Measurements from ENCODE around the gene UNC80.
A peak's percentile ranks its signal among the peaks of the same experiment; 100 is the strongest.
"Not testable (repeated sequence)": the region's sequence is repeated elsewhere in the genome, so short reads cannot be mapped to it uniquely, and the experiment has no call there.

Gene UNC80, protein sequence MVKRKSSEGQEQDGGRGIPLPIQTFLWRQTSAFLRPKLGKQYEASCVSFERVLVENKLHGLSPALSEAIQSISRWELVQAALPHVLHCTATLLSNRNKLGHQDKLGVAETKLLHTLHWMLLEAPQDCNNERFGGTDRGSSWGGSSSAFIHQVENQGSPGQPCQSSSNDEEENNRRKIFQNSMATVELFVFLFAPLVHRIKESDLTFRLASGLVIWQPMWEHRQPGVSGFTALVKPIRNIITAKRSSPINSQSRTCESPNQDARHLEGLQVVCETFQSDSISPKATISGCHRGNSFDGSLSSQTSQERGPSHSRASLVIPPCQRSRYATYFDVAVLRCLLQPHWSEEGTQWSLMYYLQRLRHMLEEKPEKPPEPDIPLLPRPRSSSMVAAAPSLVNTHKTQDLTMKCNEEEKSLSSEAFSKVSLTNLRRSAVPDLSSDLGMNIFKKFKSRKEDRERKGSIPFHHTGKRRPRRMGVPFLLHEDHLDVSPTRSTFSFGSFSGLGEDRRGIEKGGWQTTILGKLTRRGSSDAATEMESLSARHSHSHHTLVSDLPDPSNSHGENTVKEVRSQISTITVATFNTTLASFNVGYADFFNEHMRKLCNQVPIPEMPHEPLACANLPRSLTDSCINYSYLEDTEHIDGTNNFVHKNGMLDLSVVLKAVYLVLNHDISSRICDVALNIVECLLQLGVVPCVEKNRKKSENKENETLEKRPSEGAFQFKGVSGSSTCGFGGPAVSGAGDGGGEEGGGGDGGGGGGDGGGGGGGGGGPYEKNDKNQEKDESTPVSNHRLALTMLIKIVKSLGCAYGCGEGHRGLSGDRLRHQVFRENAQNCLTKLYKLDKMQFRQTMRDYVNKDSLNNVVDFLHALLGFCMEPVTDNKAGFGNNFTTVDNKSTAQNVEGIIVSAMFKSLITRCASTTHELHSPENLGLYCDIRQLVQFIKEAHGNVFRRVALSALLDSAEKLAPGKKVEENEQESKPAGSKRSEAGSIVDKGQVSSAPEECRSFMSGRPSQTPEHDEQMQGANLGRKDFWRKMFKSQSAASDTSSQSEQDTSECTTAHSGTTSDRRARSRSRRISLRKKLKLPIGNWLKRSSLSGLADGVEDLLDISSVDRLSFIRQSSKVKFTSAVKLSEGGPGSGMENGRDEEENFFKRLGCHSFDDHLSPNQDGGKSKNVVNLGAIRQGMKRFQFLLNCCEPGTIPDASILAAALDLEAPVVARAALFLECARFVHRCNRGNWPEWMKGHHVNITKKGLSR (N-terminal part only)

DNA sequence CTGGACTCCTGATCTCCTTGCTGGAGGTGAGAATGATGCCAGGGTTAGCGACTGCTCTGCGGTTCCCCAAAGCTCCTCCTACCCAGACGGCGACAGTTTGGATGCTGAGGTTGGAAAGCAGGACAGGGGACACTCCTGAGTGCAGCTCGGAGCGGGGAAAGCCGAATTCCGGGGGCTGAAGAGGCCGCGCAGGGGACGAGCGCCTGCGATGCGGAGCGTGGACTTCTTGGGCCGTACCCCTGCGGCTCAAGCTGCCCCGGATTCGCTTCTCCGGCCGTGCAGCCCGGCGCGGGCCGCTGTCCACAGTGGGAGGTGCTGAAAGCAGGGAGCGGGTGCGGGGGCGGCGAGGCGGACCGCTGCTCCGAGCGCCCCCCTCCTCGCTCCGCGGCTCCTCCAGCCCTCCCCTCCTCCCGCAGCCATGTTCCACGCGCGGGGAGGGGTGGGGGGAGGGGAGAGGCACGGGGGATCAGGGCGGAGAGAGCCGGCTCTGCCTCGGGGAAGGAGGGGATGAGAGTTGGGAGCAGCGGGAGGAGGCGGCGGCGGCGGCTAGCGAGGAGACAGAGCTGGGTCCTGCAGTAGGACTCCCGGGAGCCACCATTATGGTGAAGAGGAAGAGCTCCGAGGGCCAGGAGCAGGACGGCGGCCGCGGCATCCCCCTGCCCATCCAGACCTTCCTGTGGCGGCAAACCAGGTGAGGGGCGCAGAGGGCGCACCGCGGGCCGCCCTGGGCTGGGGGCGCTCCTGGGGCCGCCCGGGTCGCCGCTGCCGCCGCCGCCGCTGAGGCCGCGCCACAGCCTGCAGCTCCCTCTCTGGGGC, at the start of gene UNC80:
UNC80 (plus strand) TSS at position 359 of the 816 bp plus-strand sequence; CDS start at position 600, 241 bp downstream.
- DNase-seq = peak; percentile 46

DNA sequence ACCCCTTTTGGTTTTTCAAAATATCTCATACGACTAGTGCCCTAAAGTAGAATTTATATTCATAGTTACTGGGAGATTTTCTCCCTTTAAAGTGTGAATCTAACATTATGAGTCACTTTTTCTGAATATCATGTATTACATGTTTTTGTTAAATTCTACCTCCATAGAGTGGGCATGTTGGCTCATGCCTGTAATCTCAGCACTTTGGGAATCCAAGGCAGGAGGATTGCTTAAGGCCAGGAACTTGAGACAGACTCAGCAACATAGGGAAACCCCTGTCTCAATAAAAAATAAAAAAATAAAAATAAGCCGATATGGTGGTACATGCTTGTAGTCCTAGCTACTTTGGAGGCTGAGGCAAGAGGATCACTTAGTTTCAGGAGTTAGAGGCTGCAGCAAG, 45.3 kb upstream of the UNC80 start:
- no peak for DNase-seq

DNA sequence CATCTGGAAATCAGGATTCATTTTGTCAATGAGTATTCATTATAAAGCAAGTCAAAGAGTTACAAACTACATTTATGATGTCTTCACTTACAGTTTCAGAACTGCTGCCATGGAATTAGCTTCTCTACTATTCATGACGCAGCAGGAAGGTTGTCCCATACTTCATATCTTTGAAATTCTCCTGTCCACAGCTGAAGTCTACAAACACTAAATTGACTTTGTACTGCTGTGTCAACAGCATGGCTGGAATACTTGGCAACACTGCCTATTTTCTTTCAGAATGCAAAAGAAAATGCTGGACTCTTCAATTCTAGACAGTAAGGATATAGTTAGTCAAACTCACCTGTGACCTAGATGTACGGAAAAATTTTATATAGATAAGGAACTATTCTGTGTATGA, 44.6 kb upstream of the UNC80 start:
- DNase-seq = no peak

- DNase-seq = no peak
These were observed 36.8 kb upstream of the UNC80 start for GRCh38 chr2:209734805-209735204.

- no peak for DNase-seq
These were observed 29.7 kb upstream of the UNC80 start for GRCh38 chr2:209741953-209742352.

- no peak for DNase-seq
These were observed 18.6 kb upstream of the UNC80 start for GRCh38 chr2:209753020-209753419.

- DNase-seq = no peak
These were observed 14.5 kb upstream of the UNC80 start for GRCh38 chr2:209757163-209757562.

DNA sequence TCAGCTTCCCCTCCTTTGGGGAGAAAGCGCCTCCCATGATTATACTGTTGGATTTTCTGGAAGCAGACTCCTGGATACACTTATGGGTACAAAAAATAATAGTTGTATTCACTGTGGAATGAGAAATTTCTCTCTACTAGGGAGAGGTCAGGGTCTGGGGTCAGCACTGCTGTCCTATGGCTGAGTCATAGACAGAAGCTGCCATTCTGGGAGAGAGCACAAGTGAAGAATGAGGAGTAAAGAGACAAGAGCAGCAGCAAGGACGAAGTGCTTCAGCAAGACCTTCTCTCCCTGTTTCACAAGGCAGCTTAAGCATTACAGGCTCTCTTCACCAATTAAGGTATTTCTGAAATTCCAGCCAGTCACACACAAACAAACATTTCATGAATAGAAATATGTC, 10.1 kb upstream of the UNC80 start:
- DNase-seq = no peak

DNA sequence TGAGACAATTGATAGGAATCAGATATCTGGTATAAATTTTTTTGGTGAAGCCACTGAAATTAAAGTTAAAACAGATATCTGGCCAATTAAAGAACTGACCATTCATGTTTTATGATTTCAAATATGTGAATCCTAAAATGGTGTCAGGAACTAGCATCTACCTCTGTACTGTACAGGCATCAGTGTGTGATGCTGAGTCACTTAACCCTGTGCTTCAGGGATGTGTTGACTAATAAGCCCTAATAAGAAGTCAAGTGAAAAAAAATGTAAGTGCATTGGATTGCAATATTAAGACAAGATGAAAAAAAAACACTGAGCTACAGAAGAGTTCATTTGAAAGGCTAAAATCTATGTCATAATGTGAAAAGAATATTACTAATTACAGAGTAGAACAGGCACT, 9.1 kb upstream of the UNC80 start:
- no peak for DNase-seq

GRCh38 chr2:209763106-209763505, 8.5 kb upstream of the UNC80 start:
- no peak for DNase-seq

DNA sequence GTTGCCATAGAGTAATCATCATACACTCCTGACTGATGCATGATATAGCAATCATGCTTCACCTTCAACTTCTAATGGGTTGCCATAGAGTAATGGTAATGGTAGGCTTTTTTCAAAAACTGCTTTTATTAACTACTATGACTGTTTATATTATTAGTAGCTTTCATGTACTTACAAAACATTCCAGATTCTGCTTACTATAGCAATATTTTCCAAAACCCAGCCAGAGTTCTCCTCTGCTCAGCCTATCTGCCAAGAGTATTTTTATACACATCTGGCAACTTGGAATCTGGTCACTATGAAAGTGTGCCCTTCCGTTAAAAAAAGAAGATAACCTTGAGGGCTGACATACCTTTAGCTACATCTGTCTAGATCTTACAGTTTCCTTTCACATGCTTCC, 5.0 kb upstream of the UNC80 start:
- DNase-seq = no peak

DNA sequence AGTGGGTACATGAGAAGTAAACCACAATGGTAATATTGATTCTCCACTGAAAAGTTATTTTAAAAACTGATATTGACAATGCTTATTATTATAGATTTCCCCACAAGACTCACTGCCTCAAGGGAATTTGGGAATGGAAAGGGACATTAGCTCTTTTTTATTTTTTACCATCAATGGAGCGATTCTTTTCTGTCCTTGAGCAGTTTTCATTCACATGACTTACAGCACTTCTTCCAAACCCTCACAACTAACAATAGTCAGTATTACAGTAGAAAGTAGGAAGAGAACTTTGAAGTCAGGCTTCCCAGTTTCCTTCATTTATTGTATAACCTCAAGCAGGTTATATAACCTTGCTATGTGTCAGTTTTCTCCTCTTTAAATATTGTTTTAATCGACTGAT, 4.3 kb upstream of the UNC80 start:
- no peak for DNase-seq

DNA sequence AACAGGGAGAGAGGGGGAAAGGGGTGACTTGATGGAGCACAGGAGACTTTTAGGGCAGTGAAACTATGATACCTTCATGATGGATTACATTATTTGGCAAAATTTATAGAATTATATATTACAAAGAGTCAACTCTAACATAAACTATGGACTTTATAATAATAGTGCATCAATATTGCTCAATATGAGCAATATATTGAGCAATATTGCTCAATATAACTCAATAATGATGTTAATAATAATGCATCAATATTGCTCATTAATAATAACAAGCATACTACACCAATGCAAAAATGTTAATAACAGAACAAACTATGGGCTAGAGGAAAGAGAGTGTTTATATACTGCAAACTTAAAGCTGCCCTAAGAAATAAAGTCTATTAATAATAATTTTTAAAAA, 3.1 kb upstream of the UNC80 start:
- no peak for DNase-seq

DNA sequence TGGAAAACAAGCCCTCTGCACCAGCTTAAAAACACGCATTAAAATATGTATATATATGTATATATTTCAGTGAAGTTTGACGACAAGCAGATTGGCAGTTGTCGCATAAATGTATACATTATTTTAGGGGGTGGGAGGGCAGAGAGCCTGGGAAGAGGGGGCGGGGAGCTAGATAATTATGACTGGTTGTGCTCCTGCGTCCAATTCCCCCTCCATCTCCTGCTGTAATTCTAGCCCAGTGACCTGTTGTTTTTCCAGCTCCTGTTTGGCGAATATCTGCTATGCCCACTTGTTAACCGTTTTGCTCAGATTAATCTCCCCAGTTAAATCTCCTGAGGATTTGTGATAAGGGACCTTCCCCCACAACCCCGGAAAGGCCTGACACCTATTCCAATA, 656 bp downstream of the UNC80 start:
- peak; percentile 50 for DNase-seq

DNA sequence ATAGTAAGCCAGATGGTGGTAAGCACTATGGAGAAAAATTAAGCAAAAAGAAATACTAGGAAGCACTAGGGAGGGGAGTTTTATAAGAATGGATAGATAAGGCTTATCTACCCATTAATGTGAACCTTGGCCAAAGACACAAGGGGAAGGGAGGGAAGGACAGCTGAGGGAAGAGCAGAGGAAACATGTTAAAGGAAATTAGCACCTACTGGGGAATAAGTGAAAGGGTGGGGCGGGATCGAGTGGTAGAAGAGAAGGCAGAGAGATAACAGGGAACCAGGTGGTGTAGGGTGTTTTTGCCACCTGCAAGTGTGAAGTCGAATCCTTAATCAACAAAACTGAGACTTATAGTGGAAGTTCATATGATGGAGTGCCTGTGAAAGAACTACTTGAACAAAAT, 1.7 kb downstream of the UNC80 start:
- DNase-seq = no peak

- DNase-seq = no peak
These were observed 15.8 kb downstream of the UNC80 start for GRCh38 chr2:209787416-209787815.

- no peak for DNase-seq
These were observed 17.3 kb downstream of the UNC80 start for GRCh38 chr2:209788925-209789324.

GRCh38 chr2:209790066-209790728, 18.6 kb downstream of the UNC80 start:
- DNase-seq = no peak

DNA sequence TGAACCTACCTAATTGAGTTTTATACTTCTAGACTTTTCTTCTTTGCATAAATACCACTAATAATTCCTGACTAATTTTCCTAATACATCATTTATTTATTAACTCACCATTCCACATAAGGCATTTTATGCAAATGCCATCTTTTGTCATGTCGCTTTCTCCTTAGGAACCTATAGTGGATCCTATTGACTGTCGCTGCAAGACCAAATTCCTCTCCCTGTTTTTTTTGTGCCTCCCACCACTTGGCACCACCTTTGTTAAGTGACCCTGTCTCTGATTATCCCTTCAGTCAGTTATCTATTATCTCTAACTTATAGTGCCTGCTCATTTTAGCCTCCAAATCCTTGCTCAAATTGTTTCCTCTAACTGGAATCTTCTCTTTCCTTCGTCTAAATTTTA, 19.5 kb downstream of the UNC80 start:
- DNase-seq = no peak

GRCh38 chr2:209795425-209795824, 23.8 kb downstream of the UNC80 start:
- DNase-seq = not testable (repeated sequence)

- no peak for DNase-seq
These were observed 33.7 kb downstream of the UNC80 start for GRCh38 chr2:209805351-209805750.

GRCh38 chr2:209806318-209806717, 34.7 kb downstream of the UNC80 start:
- no peak for DNase-seq

Measured in NCI-H1694 (cell line).